ENCODE data around the gene FOXR1. TPM values are rescaled to one million over a fixed set of nuclear protein-coding genes. Genes with fewer than 3 reads are reported as not detected.

FOXR1 gene
- total RNA-seq, 1 donor from 2014 or later = not detected

- no peak for DNase-seq (ENCODE audit: low spot score)
These were observed 54.6 kb downstream of the FOXR1 start for GRCh38 chr11:119025978-119026766.

DNA sequence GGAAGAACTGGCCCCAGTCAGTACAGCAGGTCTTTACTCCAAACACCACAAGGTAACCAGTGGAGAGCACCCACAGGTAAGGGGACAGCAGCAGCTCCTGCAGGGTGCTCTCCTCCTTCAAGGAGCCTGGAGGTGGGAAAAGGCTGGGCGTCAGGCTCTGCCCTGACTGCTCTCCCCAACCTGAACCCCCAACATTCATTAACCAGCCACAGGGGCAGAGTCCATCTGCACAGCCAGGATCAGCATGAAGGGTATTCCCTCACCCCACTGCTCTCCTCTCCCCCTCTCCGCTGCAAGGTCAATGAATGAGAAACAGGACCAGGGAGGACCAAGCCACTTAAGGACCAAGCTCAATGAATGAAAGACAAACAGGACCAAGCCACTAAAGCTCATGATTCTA is 55.4 kb downstream of the FOXR1 start:
- DNase-seq (ENCODE audit: low spot score) = no peak

GRCh38 chr11:119027561-119028345 is 56.2 kb downstream of the FOXR1 start:
- no peak for DNase-seq (ENCODE audit: low spot score)

- DNase-seq (ENCODE audit: low spot score) = no peak
These were observed 56.9 kb downstream of the FOXR1 start for GRCh38 chr11:119028346-119029068.

DNA sequence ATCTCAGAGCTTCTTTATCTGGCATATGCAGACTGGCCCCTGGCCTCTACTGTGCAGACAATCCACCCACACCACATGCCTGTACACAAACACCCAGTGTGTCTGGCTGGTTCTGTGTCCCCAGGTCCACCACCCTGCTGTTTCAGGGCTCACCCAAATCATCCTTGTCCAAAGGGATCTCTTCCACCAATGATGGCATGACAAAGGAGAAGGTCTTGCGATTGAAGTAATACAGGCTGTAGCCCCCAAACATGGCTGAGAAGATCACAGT is 57.4 kb downstream of the FOXR1 start:
- no peak for DNase-seq (ENCODE audit: low spot score)

GRCh38 chr11:119029340-119030028 is 57.9 kb downstream of the FOXR1 start:
- DNase-seq (ENCODE audit: low spot score) = peak; percentile 45

DNA sequence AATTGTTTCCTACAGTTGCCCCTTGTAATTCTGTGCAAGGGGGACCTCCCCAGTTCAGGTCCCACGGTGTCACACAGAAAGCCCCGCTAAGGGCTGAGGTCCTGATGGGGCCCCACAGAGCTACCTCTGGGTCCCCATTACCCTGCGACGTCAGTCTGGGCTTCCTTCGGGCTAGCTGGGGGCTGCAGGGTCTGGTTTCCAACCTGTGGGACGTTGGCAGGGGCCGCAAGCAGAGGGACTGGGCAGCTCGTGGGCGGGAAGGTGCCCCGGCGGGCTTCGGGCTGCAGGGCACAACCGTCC is 58.4 kb downstream of the FOXR1 start:
- DNase-seq (ENCODE audit: low spot score) = no peak

- DNase-seq (ENCODE audit: low spot score) = peak; percentile 98
These were observed 58.9 kb downstream of the FOXR1 start, which contains the start of gene SLC37A4 for GRCh38 chr11:119030329-119031047. SLC37A4 (minus strand) TSS chr11:119030877.

Other genes with a start within 250 kb of the FOXR1 start
- gene DDX6, start 180.6 kb upstream of the FOXR1 start, total RNA-seq (ENCODE audit: insufficient read depth, low replicate concordance) = 126 TPM
- gene CXCR5, start 87.9 kb upstream of the FOXR1 start, total RNA-seq (ENCODE audit: insufficient read depth, low replicate concordance) = 0.48 TPM
- gene BCL9L, start 45.8 kb upstream of the FOXR1 start, total RNA-seq (ENCODE audit: insufficient read depth, low replicate concordance) = 15.9 TPM
- gene UPK2, start 15.5 kb upstream of the FOXR1 start, total RNA-seq (ENCODE audit: insufficient read depth, low replicate concordance) = not detected
- 44.1 TPM for gene CENATAC, start 26.4 kb downstream of the FOXR1 start, total RNA-seq (ENCODE audit: insufficient read depth, low replicate concordance)
- gene RPS25, start 46.6 kb downstream of the FOXR1 start, total RNA-seq (ENCODE audit: insufficient read depth, low replicate concordance) = 2,427 TPM
- 62.6 TPM for gene TRAPPC4, start 47.0 kb downstream of the FOXR1 start, total RNA-seq (ENCODE audit: insufficient read depth, low replicate concordance)
- gene SLC37A4, start 59.1 kb downstream of the FOXR1 start, total RNA-seq (ENCODE audit: insufficient read depth, low replicate concordance) = 18.5 TPM
- gene HYOU1, start 85.4 kb downstream of the FOXR1 start, total RNA-seq (ENCODE audit: insufficient read depth, low replicate concordance) = 31.5 TPM
- 12.8 TPM for gene VPS11, start 96.1 kb downstream of the FOXR1 start, total RNA-seq (ENCODE audit: insufficient read depth, low replicate concordance)
- gene HMBS, start 113.1 kb downstream of the FOXR1 start, total RNA-seq (ENCODE audit: insufficient read depth, low replicate concordance) = 30.1 TPM
- 29.9 TPM for gene DPAGT1, start 130.1 kb downstream of the FOXR1 start, total RNA-seq (ENCODE audit: insufficient read depth, low replicate concordance)
- 1.9 TPM for gene C2CD2L, start 135.6 kb downstream of the FOXR1 start, total RNA-seq (ENCODE audit: insufficient read depth, low replicate concordance)
- 44.8 TPM for gene HINFP, start 149.8 kb downstream of the FOXR1 start, total RNA-seq (ENCODE audit: insufficient read depth, low replicate concordance)
- gene ABCG4, start 177.3 kb downstream of the FOXR1 start, total RNA-seq (ENCODE audit: insufficient read depth, low replicate concordance) = 0.96 TPM
- gene NLRX1, start 197.0 kb downstream of the FOXR1 start, total RNA-seq (ENCODE audit: insufficient read depth, low replicate concordance) = 12.0 TPM
- not detected for gene NHERF4, start 213.7 kb downstream of the FOXR1 start, total RNA-seq (ENCODE audit: insufficient read depth, low replicate concordance)
- 11.3 TPM for gene CBL, start 234.6 kb downstream of the FOXR1 start, total RNA-seq (ENCODE audit: insufficient read depth, low replicate concordance)